ENCODE measurements around the gene PTPRG. TPM values are rescaled to one million over a fixed set of nuclear protein-coding genes. Genes with fewer than 3 reads are reported as not detected.

Gene PTPRG
- total RNA-seq, 1 donor from 2014 or later, result 77.2 TPM

- H3K36me3 Mint-ChIP-seq, result peaks cover 4% of the 10 kb centered on the region
- no peak overlapping the region for H3K4me3 Mint-ChIP-seq
- H3K27ac Mint-ChIP-seq, result no peak overlapping the region
- peaks cover 23% of the 10 kb centered on the region for H3K4me1 Mint-ChIP-seq (ENCODE audit: unreplicated experiment)
- TF ChIP-seq CTCF (conservative IDR thresholded peaks at IDR 0.05), result no peak
- peaks cover 6% of the 10 kb centered on the region for H3K9me3 Mint-ChIP-seq
- H3K27me3 Mint-ChIP-seq, result no peaks in the 10 kb centered on the region
- DNase-seq (ENCODE audit: extremely low spot score, unreplicated experiment), result no peak
Measured at GRCh38 chr3:61740494-61740893, 179.1 kb downstream of the PTPRG start.

- Mint-ChIP-seq H3K9me3 (peaks cover 6% of the 10 kb centered on the region), H3K36me3 (peaks cover 4% of the 10 kb centered on the region), H3K27me3 (no peaks in the 10 kb centered on the region), H3K4me1 (ENCODE audit: unreplicated experiment) (peaks cover 21% of the 10 kb centered on the region), H3K27ac (no peak overlapping the region), H3K4me3 (no peak overlapping the region)
- no peak for TF ChIP-seq CTCF (conservative IDR thresholded peaks at IDR 0.05)
- no peak for DNase-seq (ENCODE audit: extremely low spot score, unreplicated experiment)
Measured at GRCh38 chr3:61741551-61741950, 180.2 kb downstream of the PTPRG start.

GRCh38 chr3:61742006-61742405 is 180.6 kb downstream of the PTPRG start:
- peaks cover 21% of the 10 kb centered on the region for H3K4me1 Mint-ChIP-seq (ENCODE audit: unreplicated experiment)
- no peak for DNase-seq (ENCODE audit: extremely low spot score, unreplicated experiment)
- H3K36me3 Mint-ChIP-seq, result peaks cover 2% of the 10 kb centered on the region
- H3K9me3 Mint-ChIP-seq, result peaks cover 3% of the 10 kb centered on the region
- no peak overlapping the region for H3K27ac Mint-ChIP-seq
- TF ChIP-seq CTCF (conservative IDR thresholded peaks at IDR 0.05), result no peak
- no peak overlapping the region for H3K4me3 Mint-ChIP-seq
- H3K27me3 Mint-ChIP-seq, result no peaks in the 10 kb centered on the region

- H3K4me1 Mint-ChIP-seq (ENCODE audit: unreplicated experiment), result peaks cover 26% of the 10 kb centered on the region
- H3K36me3 Mint-ChIP-seq, result peaks cover 4% of the 10 kb centered on the region
- H3K9me3 Mint-ChIP-seq, result no peaks in the 10 kb centered on the region
- H3K4me3 Mint-ChIP-seq, result no peak overlapping the region
- no peak overlapping the region for H3K27ac Mint-ChIP-seq
- TF ChIP-seq CTCF (conservative IDR thresholded peaks at IDR 0.05), result no peak
- DNase-seq (ENCODE audit: extremely low spot score, unreplicated experiment), result no peak
- H3K27me3 Mint-ChIP-seq, result no peaks in the 10 kb centered on the region
Measured at GRCh38 chr3:61743067-61743466, 181.7 kb downstream of the PTPRG start.

GRCh38 chr3:61743686-61744242 is 182.4 kb downstream of the PTPRG start:
- Mint-ChIP-seq H3K27me3 (no peaks in the 10 kb centered on the region), H3K4me1 (ENCODE audit: unreplicated experiment) (peaks cover 26% of the 10 kb centered on the region), H3K27ac (no peak overlapping the region), H3K9me3 (no peaks in the 10 kb centered on the region), H3K36me3 (peaks cover 4% of the 10 kb centered on the region), H3K4me3 (no peak overlapping the region)
- no peak for TF ChIP-seq CTCF (conservative IDR thresholded peaks at IDR 0.05)
- DNase-seq (ENCODE audit: extremely low spot score, unreplicated experiment), result no peak

GRCh38 chr3:61748288-61748687 is 186.9 kb downstream of the PTPRG start:
- TF ChIP-seq CTCF (conservative IDR thresholded peaks at IDR 0.05), result no peak
- H3K36me3 Mint-ChIP-seq, result peaks cover 14% of the 10 kb centered on the region
- no peak for DNase-seq (ENCODE audit: extremely low spot score, unreplicated experiment)
- H3K4me3 Mint-ChIP-seq, result no peak overlapping the region
- no peaks in the 10 kb centered on the region for H3K9me3 Mint-ChIP-seq
- H3K27ac Mint-ChIP-seq, result no peak overlapping the region
- H3K27me3 Mint-ChIP-seq, result no peaks in the 10 kb centered on the region
- H3K4me1 Mint-ChIP-seq (ENCODE audit: unreplicated experiment), result peaks cover 23% of the 10 kb centered on the region

All from type B pancreatic cell (in vitro differentiated cells).